WTC11 (cell line): Measurements from ENCODE around the gene UBR4. TPM values are rescaled to one million over a fixed set of nuclear protein-coding genes. Genes with fewer than 3 reads are reported as not detected.

Experiments
- ATAC-seq: fragments of 200-7000 bp; cut with Tn5 transposase; 2 replicates; pipeline ENCODE4 v1.10.0; 2021; ENCODE audit warnings: mild to moderate bottlenecking, moderate library complexity
- CTCF ChIA-PET: fragments of 300-600 bp; sonication (Branson Sonifier 250); formaldehyde crosslinking; loops from one replicate; lab custom pipeline; 2021; ENCODE audit warnings: antibody characterized with exemption; lab: Charles Lee
- POLR2A ChIA-PET: fragments of 350-600 bp; sonication (Branson Sonifier 250); formaldehyde crosslinking; loops from one replicate; lab custom pipeline; 2021; ENCODE audit warnings: antibody characterized with exemption; lab: Charles Lee
- DNase-seq: peaks from one replicate; pipeline ENCODE4 v3.0.0; 2021; ENCODE audit warnings: low spot score
- H3K27ac Mint-ChIP-seq: 2 replicates; pipeline ENCODE4 v1.8.0; 2021; ENCODE audit warnings: mixed read lengths
- H3K27me3 Mint-ChIP-seq: 2 replicates; pipeline ENCODE4 v1.8.0; 2021; ENCODE audit warnings: low read depth, mild to moderate bottlenecking, moderate library complexity, mixed read lengths
- H3K36me3 Mint-ChIP-seq: 2 replicates; pipeline ENCODE4 v1.8.0; 2021; ENCODE audit warnings: mixed read lengths
- H3K4me1 Mint-ChIP-seq: 2 replicates; pipeline ENCODE4 v1.8.0; 2022; ENCODE audit warnings: mixed read lengths
- H3K4me3 Mint-ChIP-seq: 2 replicates; pipeline ENCODE4 v1.8.0; 2021; ENCODE audit warnings: mild to moderate bottlenecking, moderate library complexity, mixed read lengths
- H3K9me3 Mint-ChIP-seq: 2 replicates; pipeline ENCODE4 v1.8.0; 2021; ENCODE audit warnings: mixed read lengths
- AFF4 ChIP-seq: sonication (generic); formaldehyde crosslinking; IDR thresholded peaks from 2 replicates; pipeline ENCODE4 v1.8.1; 2023; ENCODE audit warnings: mild to moderate bottlenecking, missing genetic modification reagents, borderline replicate concordance
- CBFB ChIP-seq: sonication (generic); formaldehyde crosslinking; IDR thresholded peaks from 2 replicates; pipeline ENCODE4 v1.8.1; 2022; ENCODE audit warnings: mild to moderate bottlenecking, low read depth, missing genetic modification reagents
- GTF2I ChIP-seq: fragments of 250-450 bp; sonication (Bioruptor Pico); conservative IDR thresholded peaks from 2 replicates; pipeline ENCODE4 v1.4.0; 2021; ENCODE audit warnings: mild to moderate bottlenecking
- IRF2 ChIP-seq: sonication (generic); formaldehyde crosslinking; IDR thresholded peaks from 2 replicates; pipeline ENCODE4 v1.8.0; 2022; ENCODE audit warnings: low read depth, missing genetic modification reagents, borderline replicate concordance
- MYBL2 ChIP-seq: sonication (generic); formaldehyde crosslinking; IDR thresholded peaks from 2 replicates; pipeline ENCODE4 v1.8.1; 2023; ENCODE audit warnings: mild to moderate bottlenecking, moderate library complexity, missing genetic modification reagents
- NFE2L1 ChIP-seq: sonication (generic); formaldehyde crosslinking; IDR thresholded peaks from 2 replicates; pipeline ENCODE4 v1.8.1; 2023; ENCODE audit warnings: missing genetic modification reagents
- NFYB ChIP-seq: sonication (generic); formaldehyde crosslinking; conservative IDR thresholded peaks from 2 replicates; pipeline ENCODE4 v1.8.0; 2022; ENCODE audit warnings: low read depth, missing genetic modification reagents
- TCF7 ChIP-seq: sonication (generic); formaldehyde crosslinking; IDR thresholded peaks from 2 replicates; pipeline ENCODE4 v1.8.0; 2022; ENCODE audit warnings: mild to moderate bottlenecking, low read depth, missing genetic modification reagents, moderate library complexity
- ZMAT4 ChIP-seq: fragments of 250-450 bp; sonication (Bioruptor Pico); IDR thresholded peaks from 2 replicates; pipeline ENCODE4 v1.9.0; 2021; ENCODE audit warnings: mild to moderate bottlenecking
- ZNF121 ChIP-seq: sonication (generic); formaldehyde crosslinking; IDR thresholded peaks from 2 replicates; pipeline ENCODE4 v1.8.0; 2023; ENCODE audit warnings: missing genetic modification reagents
- ZNF219 ChIP-seq: sonication (generic); formaldehyde crosslinking; IDR thresholded peaks from 2 replicates; pipeline ENCODE4 v1.8.0; 2023; ENCODE audit warnings: missing genetic modification reagents, mild to moderate bottlenecking, borderline replicate concordance
- ZNF232 ChIP-seq: sonication (generic); formaldehyde crosslinking; IDR thresholded peaks from 2 replicates; pipeline ENCODE4 v1.8.0; 2022; ENCODE audit warnings: mild to moderate bottlenecking, missing genetic modification reagents
- ZNF281 ChIP-seq: sonication (generic); formaldehyde crosslinking; IDR thresholded peaks from 2 replicates; pipeline ENCODE4 v1.8.0; 2023; ENCODE audit warnings: mild to moderate bottlenecking, missing genetic modification reagents
- ZNF317 ChIP-seq: sonication (generic); formaldehyde crosslinking; IDR thresholded peaks from 2 replicates; pipeline ENCODE4 v1.8.1; 2023; ENCODE audit warnings: low read depth, mild to moderate bottlenecking, moderate library complexity, missing genetic modification reagents, borderline replicate concordance
- total RNA-seq: library from RNA; stranded (reverse); gene quantifications from 3 replicates; pipeline ENCODE4 v1.2.3, GENCODE V29; 2021
- TF ChIP-seq, protein P1 (sequence below): fragments of 250-450 bp; sonication (Bioruptor Pico); IDR thresholded peaks from 2 replicates; pipeline ENCODE4 v1.8.0; 2021; ENCODE audit warnings: mild to moderate bottlenecking
- TF ChIP-seq, protein P2 (sequence below): sonication (generic); formaldehyde crosslinking; conservative IDR thresholded peaks from 2 replicates; pipeline ENCODE4 v1.8.1; 2022; ENCODE audit warnings: mild to moderate bottlenecking, missing genetic modification reagents
- TF ChIP-seq, protein P3 (sequence below): sonication (generic); formaldehyde crosslinking; IDR thresholded peaks from 2 replicates; pipeline ENCODE4 v1.8.1; 2023; ENCODE audit warnings: mild to moderate bottlenecking, missing genetic modification reagents, moderate library complexity

UBR4 gene
- total RNA-seq, 1 experiment from 2014 or later = 179 TPM

- H3K9me3 Mint-ChIP-seq = no peaks in the 10 kb centered on the region
- TF ChIP-seq MYBL2 (CRISPR knock-in tag) (no peak), NFE2L1 (no peak), GTF2I (CRISPR knock-in tag) (no peak)
- TF ChIP-seq, protein P1, sequence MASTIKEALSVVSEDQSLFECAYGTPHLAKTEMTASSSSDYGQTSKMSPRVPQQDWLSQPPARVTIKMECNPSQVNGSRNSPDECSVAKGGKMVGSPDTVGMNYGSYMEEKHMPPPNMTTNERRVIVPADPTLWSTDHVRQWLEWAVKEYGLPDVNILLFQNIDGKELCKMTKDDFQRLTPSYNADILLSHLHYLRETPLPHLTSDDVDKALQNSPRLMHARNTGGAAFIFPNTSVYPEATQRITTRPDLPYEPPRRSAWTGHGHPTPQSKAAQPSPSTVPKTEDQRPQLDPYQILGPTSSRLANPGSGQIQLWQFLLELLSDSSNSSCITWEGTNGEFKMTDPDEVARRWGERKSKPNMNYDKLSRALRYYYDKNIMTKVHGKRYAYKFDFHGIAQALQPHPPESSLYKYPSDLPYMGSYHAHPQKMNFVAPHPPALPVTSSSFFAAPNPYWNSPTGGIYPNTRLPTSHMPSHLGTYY (CRISPR knock-in tag) = no peak
- ChIA-PET CTCF (no interaction called here), POLR2A (no interaction called here)
- no peak overlapping the region for H3K4me3 Mint-ChIP-seq
- no peak for ATAC-seq
- H3K36me3 Mint-ChIP-seq = peaks cover 70% of the 10 kb centered on the region
- H3K27ac Mint-ChIP-seq = no peak overlapping the region
- no peaks in the 10 kb centered on the region for H3K27me3 Mint-ChIP-seq
- no peaks in the 10 kb centered on the region for H3K4me1 Mint-ChIP-seq
- DNase-seq = no peak
Measured at GRCh38 chr1:19177811-19178210, 32.3 kb downstream of the UBR4 start.

DNA sequence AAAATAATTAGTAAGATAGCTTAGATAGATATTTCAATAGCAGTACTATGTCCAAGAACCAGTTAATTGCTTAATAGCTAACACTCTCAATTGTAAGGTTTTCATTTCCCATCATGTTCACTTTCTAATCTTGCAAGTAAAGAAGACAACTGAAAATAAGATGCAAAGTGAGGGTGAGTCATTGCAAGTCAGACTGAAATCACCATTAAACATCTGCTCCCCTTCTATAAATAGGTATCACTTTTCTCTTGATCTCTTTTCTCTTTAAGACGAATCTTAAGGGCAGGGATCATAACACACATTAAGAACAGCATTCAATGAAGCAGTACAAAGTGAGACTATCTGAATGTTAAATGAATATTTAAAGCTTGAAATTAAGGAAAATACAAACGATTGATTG, 40.4 kb downstream of the UBR4 start:
- no peak for ATAC-seq
- CTCF ChIA-PET = no interaction called here
- no peaks in the 10 kb centered on the region for H3K27me3 Mint-ChIP-seq

DNA sequence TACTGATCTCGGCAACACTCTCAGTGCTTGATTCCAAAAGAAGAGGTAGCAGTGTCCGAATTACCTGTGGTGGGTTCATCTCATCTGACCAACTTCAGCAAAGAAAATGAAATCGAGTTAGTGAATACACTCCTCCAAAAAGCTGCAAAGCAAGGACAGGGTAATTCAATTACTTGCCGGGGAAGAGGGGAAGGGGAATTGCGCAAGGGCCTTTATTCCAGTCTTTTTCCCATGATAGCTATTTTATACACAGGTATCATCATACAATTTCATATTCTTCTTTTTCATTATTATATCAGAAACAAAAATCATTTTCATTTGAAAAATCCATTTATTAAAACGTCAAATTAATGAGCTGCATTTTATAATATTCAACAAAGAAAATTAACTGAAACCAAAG, 42.9 kb downstream of the UBR4 start:
- TF ChIP-seq ZNF219 = no peak
- TF ChIP-seq, protein P2, sequence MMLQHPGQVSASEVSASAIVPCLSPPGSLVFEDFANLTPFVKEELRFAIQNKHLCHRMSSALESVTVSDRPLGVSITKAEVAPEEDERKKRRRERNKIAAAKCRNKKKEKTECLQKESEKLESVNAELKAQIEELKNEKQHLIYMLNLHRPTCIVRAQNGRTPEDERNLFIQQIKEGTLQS = no peak
- TF ChIP-seq IRF2 = no peak
- Mint-ChIP-seq H3K27ac (no peak overlapping the region), H3K4me3 (no peak overlapping the region), H3K27me3 (no peaks in the 10 kb centered on the region), H3K9me3 (no peaks in the 10 kb centered on the region), H3K36me3 (peaks cover 94% of the 10 kb centered on the region), H3K4me1 (no peaks in the 10 kb centered on the region)
- POLR2A ChIA-PET = interaction anchor here (0.6 to 0.7 kb wide), 2 partner anchors 69 to 254 kb away, joined by 3 to 4 read pairs; no protein-coding TSS in a partner anchor
- CTCF ChIA-PET = interaction anchor here (0.9 to 1.5 kb wide), 2 partner anchors 11 to 74 kb away, joined by 3 to 4 read pairs; no protein-coding TSS in a partner anchor
- ATAC-seq = no peak
- DNase-seq = no peak

More for the DNA sequence above, 40.4 kb downstream of the UBR4 start:
- H3K36me3 Mint-ChIP-seq = peaks cover 91% of the 10 kb centered on the region
- DNase-seq = no peak
- H3K4me1 Mint-ChIP-seq = no peaks in the 10 kb centered on the region
- H3K27ac Mint-ChIP-seq = no peak overlapping the region
- POLR2A ChIA-PET = no interaction called here
- H3K9me3 Mint-ChIP-seq = no peaks in the 10 kb centered on the region
- no peak overlapping the region for H3K4me3 Mint-ChIP-seq
- TF ChIP-seq ZNF121 (CRISPR knock-in tag) (no peak), ZNF317 (CRISPR knock-in tag) (no peak), NFYB (CRISPR knock-in tag) (no peak)

- peaks cover 96% of the 10 kb centered on the region for H3K36me3 Mint-ChIP-seq
- no peaks in the 10 kb centered on the region for H3K4me1 Mint-ChIP-seq
- CTCF ChIA-PET = interaction anchor here (0.9 to 1.5 kb wide), 2 partner anchors 10 to 75 kb away, joined by 3 to 4 read pairs; no protein-coding TSS in a partner anchor
- POLR2A ChIA-PET = interaction anchor here (0.6 kb wide), 1 partner anchor 91 kb away, joined by 6 read pairs; no protein-coding TSS in a partner anchor
- H3K9me3 Mint-ChIP-seq = no peaks in the 10 kb centered on the region
- DNase-seq (no peak), ATAC-seq (no peak)
- no peak overlapping the region for H3K27ac Mint-ChIP-seq
- no peaks in the 10 kb centered on the region for H3K27me3 Mint-ChIP-seq
- no peak overlapping the region for H3K4me3 Mint-ChIP-seq
- TF ChIP-seq ZMAT4 = no peak
- no peak for TF ChIP-seq ZNF232 (CRISPR knock-in tag)
- TF ChIP-seq, protein P3, sequence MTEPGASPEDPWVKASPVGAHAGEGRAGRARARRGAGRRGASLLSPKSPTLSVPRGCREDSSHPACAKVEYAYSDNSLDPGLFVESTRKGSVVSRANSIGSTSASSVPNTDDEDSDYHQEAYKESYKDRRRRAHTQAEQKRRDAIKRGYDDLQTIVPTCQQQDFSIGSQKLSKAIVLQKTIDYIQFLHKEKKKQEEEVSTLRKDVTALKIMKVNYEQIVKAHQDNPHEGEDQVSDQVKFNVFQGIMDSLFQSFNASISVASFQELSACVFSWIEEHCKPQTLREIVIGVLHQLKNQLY (CRISPR knock-in tag) = no peak
- no peak for TF ChIP-seq CBFB (CRISPR knock-in tag)
- TF ChIP-seq TCF7 (CRISPR knock-in tag) = no peak
- TF ChIP-seq AFF4 = no peak
- no peak for TF ChIP-seq ZNF281 (CRISPR knock-in tag)
- TF ChIP-seq GTF2I (CRISPR knock-in tag) = no peak
Measured at GRCh38 chr1:19166066-19166465, 44.0 kb downstream of the UBR4 start.
